ENCODE results near the gene GATA6.

- TF ChIP-seq POLR2A (IDR thresholded peaks at IDR 0.05; ENCODE audit: borderline replicate concordance, extremely low read depth, insufficient read depth, insufficient read length) = no peak
- TF ChIP-seq EZH2 (IDR thresholded peaks at IDR 0.05) = no peak
- TF ChIP-seq, protein P1, sequence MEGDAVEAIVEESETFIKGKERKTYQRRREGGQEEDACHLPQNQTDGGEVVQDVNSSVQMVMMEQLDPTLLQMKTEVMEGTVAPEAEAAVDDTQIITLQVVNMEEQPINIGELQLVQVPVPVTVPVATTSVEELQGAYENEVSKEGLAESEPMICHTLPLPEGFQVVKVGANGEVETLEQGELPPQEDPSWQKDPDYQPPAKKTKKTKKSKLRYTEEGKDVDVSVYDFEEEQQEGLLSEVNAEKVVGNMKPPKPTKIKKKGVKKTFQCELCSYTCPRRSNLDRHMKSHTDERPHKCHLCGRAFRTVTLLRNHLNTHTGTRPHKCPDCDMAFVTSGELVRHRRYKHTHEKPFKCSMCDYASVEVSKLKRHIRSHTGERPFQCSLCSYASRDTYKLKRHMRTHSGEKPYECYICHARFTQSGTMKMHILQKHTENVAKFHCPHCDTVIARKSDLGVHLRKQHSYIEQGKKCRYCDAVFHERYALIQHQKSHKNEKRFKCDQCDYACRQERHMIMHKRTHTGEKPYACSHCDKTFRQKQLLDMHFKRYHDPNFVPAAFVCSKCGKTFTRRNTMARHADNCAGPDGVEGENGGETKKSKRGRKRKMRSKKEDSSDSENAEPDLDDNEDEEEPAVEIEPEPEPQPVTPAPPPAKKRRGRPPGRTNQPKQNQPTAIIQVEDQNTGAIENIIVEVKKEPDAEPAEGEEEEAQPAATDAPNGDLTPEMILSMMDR (IDR thresholded peaks at IDR 0.05 in 2 of 3, conservative IDR thresholded peaks at IDR 0.05 in 1 of 3; ENCODE audit: borderline replicate concordance in 1 of 3, insufficient read depth in 1 of 3, low read depth in 2 of 3, low read length in 2 of 3) = no peak
- TF ChIP-seq RAD21 (IDR thresholded peaks at IDR 0.05; ENCODE audit: low read depth) = no peak
- no peak for TF ChIP-seq POLR2AphosphoS5 (IDR thresholded peaks at IDR 0.05; ENCODE audit: low read depth, low read length)
- no peak for TF ChIP-seq EZH2phosphoT487 (IDR thresholded peaks at IDR 0.05; ENCODE audit: borderline replicate concordance)
- TF ChIP-seq SP1 (IDR thresholded peaks at IDR 0.05; ENCODE audit: low read depth) = no peak
- TF ChIP-seq ZNF274 (IDR thresholded peaks at IDR 0.05; ENCODE audit: low read depth, low read length) = no peak
- no peak for TF ChIP-seq JUND (IDR thresholded peaks at IDR 0.05)
These were observed 10.4 kb upstream of the GATA6 start for GRCh38 chr18:22159014-22159413.

Measured in HCT116 (cell line).